Caco-2 (cell line): ENCODE results near the gene FASTKD1. TPM values are rescaled to one million over a fixed set of nuclear protein-coding genes. Genes with fewer than 3 reads are reported as not detected.
"Not testable (repeated sequence)": the region's sequence is repeated elsewhere in the genome, so short reads cannot be mapped to it uniquely, and the experiment has no call there.

ENCODE experiments used
- BruUV-seq: library from RNA; stranded (reverse); fragments of 400-500 nt; replicated peaks from 2 replicates; lab custom pipeline; 2021; lab: Mats Ljungman, UMichigan
- CTCF ChIA-PET: fragments of 300-600 bp; sonication (Branson Sonifier 250); formaldehyde crosslinking; loops from one replicate; lab custom pipeline; 2022; ENCODE audit warnings: antibody characterized with exemption; lab: Charles Lee
- POLR2A ChIA-PET: fragments of 300-600 bp; sonication (Branson Sonifier 250); formaldehyde crosslinking; loops from one replicate; lab custom pipeline; 2022; ENCODE audit warnings: antibody characterized with exemption; lab: Charles Lee
- DNase-seq, 2 experiments: peaks; one replicate each; pipeline versions ENCODE4 v3.0.0 to v3.0.0-alpha.2; 2020 to 2022
- H3K27me3 ChIP-seq: replicated peaks from 2 replicates; pipeline ENCODE4 v1.6.0; 2011; ENCODE audit warnings: low read length; ENCODE audit not compliant: control insufficient read depth, insufficient read depth
- H3K36me3 ChIP-seq: 2 replicates; pipeline ENCODE4 v1.5.1; 2011; ENCODE audit warnings: low read length; ENCODE audit not compliant: control insufficient read depth, insufficient read depth
- H3K4me1 ChIP-seq: fragments of 250-450 bp; sonication (Bioruptor Pico); 2 replicates; pipeline ENCODE4 v1.5.1; 2020; ENCODE audit warnings: mild to moderate bottlenecking
- H3K4me3 ChIP-seq: 2 replicates; pipeline ENCODE4 v1.5.1; 2011; ENCODE audit warnings: low read depth, mild to moderate bottlenecking, control low read depth, low read length
- H3K9me3 ChIP-seq: fragments of 250-450 bp; sonication (Bioruptor Pico); 2 replicates; pipeline ENCODE4 v1.5.1; 2020; ENCODE audit warnings: mild to moderate bottlenecking, moderate library complexity
- H3K27ac Mint-ChIP-seq: one replicate; pipeline ENCODE4 v1.8.0; 2022; ENCODE audit warnings: mixed read lengths; ENCODE audit not compliant: unreplicated experiment
- H3K27me3 Mint-ChIP-seq: one replicate; pipeline ENCODE4 v1.8.0; 2022; ENCODE audit warnings: mixed read lengths; ENCODE audit not compliant: insufficient read depth, unreplicated experiment
- H3K36me3 Mint-ChIP-seq: one replicate; pipeline ENCODE4 v1.8.0; 2022; ENCODE audit warnings: mild to moderate bottlenecking, mixed read lengths; ENCODE audit not compliant: insufficient read depth, unreplicated experiment
- H3K4me1 Mint-ChIP-seq: one replicate; pipeline ENCODE4 v1.8.0; 2022; ENCODE audit warnings: low read depth, mixed read lengths; ENCODE audit not compliant: unreplicated experiment
- H3K4me3 Mint-ChIP-seq: one replicate; pipeline ENCODE4 v1.8.0; 2022; ENCODE audit warnings: mild to moderate bottlenecking, moderate library complexity, mixed read lengths; ENCODE audit not compliant: unreplicated experiment
- H3K9me3 Mint-ChIP-seq: one replicate; pipeline ENCODE4 v1.8.0; 2022; ENCODE audit warnings: mixed read lengths; ENCODE audit not compliant: unreplicated experiment
- CTCF ChIP-seq, 2 experiments: fragments of 200-600 bp in 1 of 2; IDR thresholded peaks; 1 replicate in 1 of 2; 2 replicates in 1 of 2; pipeline versions ENCODE4 v1.5.1 to v1.8.0; 2011 to 2022; ENCODE audit warnings: antibody characterized with exemption in 1 of 2, control low read depth in 1 of 2, inconsistent platforms in 1 of 2, low read depth in 1 of 2, low read length in 1 of 2, mild to moderate bottlenecking in 1 of 2, moderate library complexity in 1 of 2; ENCODE audit not compliant: insufficient read depth in 1 of 2, severe bottlenecking in 1 of 2, unreplicated experiment in 1 of 2
- intact Hi-C: fragments of 100-400 bp; cut with micrococcal nuclease; formaldehyde crosslinking; loops from one replicate; pipeline ENCODE4 v1.10.0; 2022; ENCODE audit not compliant: unreplicated experiment
- total RNA-seq: library from RNA; stranded (reverse); gene quantifications from 2 replicates; pipeline ENCODE4 v1.2.3, GENCODE V29; 2022

The FASTKD1 gene
- total RNA-seq, 1 experiment from 2014 or later = 27.6 TPM

GRCh38 chr2:169609264-169609663 lies 35.6 kb upstream of the FASTKD1 start:
- ChIA-PET POLR2A (no interaction called here), CTCF (no interaction called here)
- Histone ChIP-seq H3K4me3 (no peak overlapping the region), H3K36me3 (0 out of 2 replicates have a peak, but pooled peaks cover 1% of the 10 kb centered on the region), H3K9me3 (no peaks in the 10 kb centered on the region), H3K27me3 (no peaks in the 10 kb centered on the region), H3K4me1 (no peaks in the 10 kb centered on the region)
- no peak for TF ChIP-seq CTCF (IDR thresholded peaks at IDR 0.05; ENCODE audit: insufficient read depth in 1 of 2, low read depth in 1 of 2, low read length in 1 of 2, severe bottlenecking in 1 of 2, unreplicated experiment in 1 of 2)
- H3K4me3 Mint-ChIP-seq = no peak overlapping the region
- H3K4me1 Mint-ChIP-seq = no peaks in the 10 kb centered on the region
- no peak overlapping the region for H3K27ac Mint-ChIP-seq
- no peaks in the 10 kb centered on the region for H3K27me3 Mint-ChIP-seq
- intact Hi-C loops = no loop called here
- H3K36me3 Mint-ChIP-seq = peaks cover 94% of the 10 kb centered on the region
- DNase-seq = no peak
- H3K9me3 Mint-ChIP-seq = no peaks in the 10 kb centered on the region
- BruUV-seq = no TSS peak

- ChIA-PET CTCF (no interaction called here), POLR2A (no interaction called here)
- H3K4me3 Mint-ChIP-seq = no peak overlapping the region
- no peak overlapping the region for H3K27ac Mint-ChIP-seq
- no peaks in the 10 kb centered on the region for H3K4me1 ChIP-seq
- H3K9me3 ChIP-seq = no peaks in the 10 kb centered on the region
- H3K36me3 Mint-ChIP-seq = peaks cover 37% of the 10 kb centered on the region
- H3K27me3 ChIP-seq = no peaks in the 10 kb centered on the region
- H3K4me3 ChIP-seq = no peak overlapping the region
- no peaks in the 10 kb centered on the region for H3K4me1 Mint-ChIP-seq
- H3K27me3 Mint-ChIP-seq = no peaks in the 10 kb centered on the region
- intact Hi-C loops = no loop called here
- no peaks in the 10 kb centered on the region for H3K9me3 Mint-ChIP-seq
- H3K36me3 ChIP-seq = no peaks in the 10 kb centered on the region
- BruUV-seq = no TSS peak
- no peak for TF ChIP-seq CTCF (IDR thresholded peaks at IDR 0.05; ENCODE audit: insufficient read depth in 1 of 2, low read depth in 1 of 2, low read length in 1 of 2, severe bottlenecking in 1 of 2, unreplicated experiment in 1 of 2)
- no peak for DNase-seq
Measured at GRCh38 chr2:169599568-169599967, 25.9 kb upstream of the FASTKD1 start.

DNA sequence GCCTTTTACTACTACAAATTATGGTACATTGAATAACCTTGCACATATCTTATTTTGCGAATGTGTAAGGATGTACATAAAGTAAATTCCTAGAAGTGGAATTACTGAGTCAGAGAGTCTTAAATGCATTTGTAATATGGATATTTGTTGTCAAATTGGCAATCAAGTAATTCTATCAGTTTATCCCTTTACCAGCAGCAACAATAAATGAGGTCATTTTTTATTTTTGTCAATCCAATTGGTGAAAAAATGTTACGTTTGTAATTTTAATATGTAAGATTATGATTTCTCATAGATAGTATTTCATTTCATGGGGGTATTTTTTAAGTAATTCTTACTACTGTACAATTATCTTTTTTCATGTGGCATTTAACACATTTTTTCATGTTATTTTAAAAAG lies 25.3 kb upstream of the FASTKD1 start:
- BruUV-seq = no TSS peak
- Mint-ChIP-seq H3K36me3 (peaks cover 34% of the 10 kb centered on the region), H3K4me1 (no peaks in the 10 kb centered on the region), H3K27ac (no peak overlapping the region), H3K9me3 (no peaks in the 10 kb centered on the region), H3K27me3 (no peaks in the 10 kb centered on the region), H3K4me3 (no peak overlapping the region)
- TF ChIP-seq CTCF (IDR thresholded peaks at IDR 0.05; ENCODE audit: insufficient read depth in 1 of 2, low read depth in 1 of 2, low read length in 1 of 2, severe bottlenecking in 1 of 2, unreplicated experiment in 1 of 2) = no peak
- intact Hi-C loops = no loop called here
- no peaks in the 10 kb centered on the region for H3K4me1 ChIP-seq
- no peaks in the 10 kb centered on the region for H3K36me3 ChIP-seq
- POLR2A ChIA-PET = no interaction called here
- no peak overlapping the region for H3K4me3 ChIP-seq
- CTCF ChIA-PET = no interaction called here
- no peaks in the 10 kb centered on the region for H3K9me3 ChIP-seq
- no peak for DNase-seq
- H3K27me3 ChIP-seq = no peaks in the 10 kb centered on the region

GRCh38 chr2:169596546-169596945 lies 22.9 kb upstream of the FASTKD1 start:
- POLR2A ChIA-PET, BruUV-seq: not testable (repeated sequence)

More at GRCh38 chr2:169596546-169596945, 22.9 kb upstream of the FASTKD1 start:
- H3K4me3 Mint-ChIP-seq, intact Hi-C loops, CTCF ChIA-PET, H3K4me1 Mint-ChIP-seq, H3K36me3 ChIP-seq, H3K9me3 Mint-ChIP-seq, H3K4me1 ChIP-seq, H3K27me3 ChIP-seq, H3K9me3 ChIP-seq, H3K27me3 Mint-ChIP-seq, H3K4me3 ChIP-seq, H3K27ac Mint-ChIP-seq, DNase-seq: not testable (repeated sequence)
- H3K36me3 Mint-ChIP-seq = peaks cover 21% of the 10 kb centered on the region
